ENCODE data around the gene FFAR1. TPM values are rescaled to one million over a fixed set of nuclear protein-coding genes. Genes with fewer than 3 reads are reported as not detected.
A peak's percentile ranks its signal among the peaks of the same experiment; 100 is the strongest.
"Not testable (repeated sequence)": the region's sequence is repeated elsewhere in the genome, so short reads cannot be mapped to it uniquely, and the experiment has no call there.

The FFAR1 gene
- total RNA-seq, 5 donors from 2014 or later (not counting 1 experiment from before 2014, with no cell fraction given) = 0.21 to 0.35 TPM; not detected in 3

DNA sequence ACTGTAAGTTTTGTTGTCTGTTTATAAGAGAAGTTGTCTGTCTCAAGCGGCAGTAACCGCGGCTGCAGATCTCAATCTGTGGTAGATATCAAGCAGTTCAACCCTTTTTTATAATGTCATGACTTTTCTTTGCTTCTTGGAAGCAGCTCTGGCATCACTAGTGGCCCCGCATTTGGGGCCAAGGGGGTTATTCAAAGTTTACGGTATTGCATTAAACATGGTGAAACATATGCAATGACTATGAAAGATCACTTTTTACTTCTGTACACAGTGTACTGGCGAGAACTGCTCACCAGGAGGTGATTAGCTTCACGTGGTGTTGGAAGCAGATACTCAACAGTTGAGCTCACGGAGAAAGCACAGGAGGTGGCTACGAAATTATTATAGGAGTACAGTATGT, 5.9 kb downstream of the FFAR1 start:
- no CpG with 5 or more reads among the region's 9 CpGs for WGBS (ENCODE audit: insufficient coverage)
- Mint-ChIP-seq H3K27me3 (peaks cover 0 to 9% of the 10 kb centered on the region in 2 donors), H3K4me3 (no peak overlapping the region), H3K36me3 (no peaks in the 10 kb centered on the region), H3K4me1 (peaks cover 14 to 21% (median 15%) of the 10 kb centered on the region in 3 donors), H3K27ac (no peak overlapping the region), H3K9me3 (no peaks in the 10 kb centered on the region)
- no peak for ATAC-seq (replicated peaks in 1 of 4)
- no peak overlapping the region for H3K4me3 ChIP-seq (ENCODE audit: control insufficient read depth in 1 of 2, extremely low read depth in 1 of 2, low read length in 1 of 2)
- H3K9me3 ChIP-seq = no peaks in the 10 kb centered on the region
- H3K27ac ChIP-seq (ENCODE audit: low read length) = no peak overlapping the region
- H3K4me1 ChIP-seq (ENCODE audit: control insufficient read depth in 1 of 2, extremely low read depth in 1 of 2, insufficient read depth in 2 of 2, low read length in 2 of 2) = peaks cover 0 to 13% of the 10 kb centered on the region in 2 experiments
- CTCF ChIA-PET = interaction anchor here (0.5 to 2.6 kb wide), 12 partner anchors 110 to 1281 kb away, joined by 3 to 21 read pairs (median 5); no protein-coding TSS in a partner anchor
- peak in 5 of 35 experiments; percentile 15 to 39 (median 22) for DNase-seq
- no peaks in the 10 kb centered on the region for H3K36me3 ChIP-seq (ENCODE audit: control insufficient read depth in 2 of 2, extremely low read depth in 1 of 2, insufficient read depth in 1 of 2, low read length in 1 of 2)
- POLR2A ChIA-PET = no interaction called here
- H3K27me3 ChIP-seq (replicated peaks in 1 of 2; ENCODE audit: control insufficient read depth in 2 of 2, extremely low read depth in 1 of 2, insufficient read depth in 2 of 2, low read length in 1 of 2) = peaks cover 0 to 18% of the 10 kb centered on the region in 2 experiments

DNA sequence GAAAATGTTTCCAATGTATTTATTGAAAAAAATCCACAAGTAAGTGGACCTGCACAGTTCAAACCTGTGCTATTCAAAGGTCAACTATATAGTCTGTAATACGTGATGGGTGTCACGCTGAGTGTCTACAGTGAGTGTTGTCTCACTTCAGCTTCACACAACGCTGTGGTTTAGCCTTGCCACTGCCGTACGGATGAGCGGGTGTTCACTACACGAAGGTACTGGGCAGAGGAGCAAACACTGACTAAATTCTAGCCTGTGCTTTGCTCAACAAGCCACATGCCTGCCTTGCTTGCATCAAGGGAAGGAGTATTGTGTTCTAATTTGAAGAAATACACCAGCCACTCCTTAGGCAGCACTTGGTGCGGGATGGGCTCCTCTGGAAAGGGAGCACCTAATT, 7.2 kb downstream of the FFAR1 start:
- no peaks in the 10 kb centered on the region for H3K36me3 ChIP-seq (ENCODE audit: control insufficient read depth in 2 of 2, extremely low read depth in 1 of 2, insufficient read depth in 1 of 2, low read length in 1 of 2)
- Mint-ChIP-seq H3K27me3 (peaks cover 0 to 7% of the 10 kb centered on the region in 2 donors), H3K4me1 (peaks cover 14 to 15% (median 14%) of the 10 kb centered on the region in 3 donors), H3K36me3 (no peaks in the 10 kb centered on the region), H3K27ac (no peak overlapping the region), H3K9me3 (no peaks in the 10 kb centered on the region), H3K4me3 (no peak overlapping the region)
- no peak for DNase-seq
- no peak overlapping the region for H3K27ac ChIP-seq (ENCODE audit: low read length)
- H3K4me1 ChIP-seq (ENCODE audit: control insufficient read depth in 1 of 2, extremely low read depth in 1 of 2, insufficient read depth in 2 of 2, low read length in 2 of 2) = peaks cover 0 to 13% of the 10 kb centered on the region in 2 experiments
- whole genome bisulfite sequencing (ENCODE audit: insufficient coverage) = 68% methylated on average over 6 of the region's 8 CpGs
- H3K4me3 ChIP-seq (ENCODE audit: control insufficient read depth in 1 of 2, extremely low read depth in 1 of 2, low read length in 1 of 2) = no peak overlapping the region
- H3K9me3 ChIP-seq = no peaks in the 10 kb centered on the region
- CTCF ChIA-PET = interaction anchor here in 1 of 2 donors (0.6 to 2.6 kb wide), 2 partner anchors 9 to 114 kb away, joined by 4 to 21 read pairs; no protein-coding TSS in a partner anchor
- H3K27me3 ChIP-seq (replicated peaks in 1 of 2; ENCODE audit: control insufficient read depth in 2 of 2, extremely low read depth in 1 of 2, insufficient read depth in 2 of 2, low read length in 1 of 2) = peaks cover 0 to 8% of the 10 kb centered on the region in 2 experiments
- POLR2A ChIA-PET = no interaction called here
- ATAC-seq (replicated peaks in 1 of 4) = no peak

DNA sequence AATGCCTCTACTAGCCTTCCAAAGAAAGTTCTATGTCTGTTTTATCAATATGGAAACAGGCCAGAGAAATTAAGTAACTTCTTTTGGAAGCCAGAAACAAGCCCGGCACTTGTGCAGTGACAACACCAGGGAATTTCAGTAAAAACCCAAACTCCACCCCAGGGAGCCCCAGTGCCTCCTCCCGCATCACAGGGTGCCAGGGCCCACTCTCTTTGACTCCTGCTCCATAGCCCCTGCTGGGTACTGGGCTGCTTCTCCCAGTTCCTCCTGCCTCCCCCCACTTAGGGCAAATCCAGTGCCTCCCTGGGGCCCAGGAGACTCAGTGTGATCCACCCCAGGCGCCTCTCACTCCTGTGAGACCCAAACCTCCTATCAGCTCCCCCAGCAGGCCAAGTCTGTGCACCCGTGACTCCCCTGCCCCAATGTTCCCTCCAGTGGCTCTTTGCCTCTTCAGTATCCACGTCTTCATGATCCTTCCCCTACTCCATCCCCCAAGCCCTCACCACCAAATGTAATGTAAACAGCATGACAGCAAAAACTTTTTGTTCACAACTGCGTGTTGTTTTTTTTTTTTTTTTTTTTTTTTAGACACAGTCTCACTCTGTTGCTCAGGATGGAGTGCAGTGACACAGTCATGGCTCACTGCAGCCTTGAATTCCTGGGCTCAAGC, 8.2 kb downstream of the FFAR1 start:
- Histone ChIP-seq H3K4me1 (ENCODE audit: control insufficient read depth in 1 of 2, extremely low read depth in 1 of 2, insufficient read depth in 2 of 2, low read length in 2 of 2) (peaks cover 0 to 13% of the 10 kb centered on the region in 2 experiments), H3K9me3 (no peaks in the 10 kb centered on the region), H3K27me3 (replicated peaks in 1 of 2; ENCODE audit: control insufficient read depth in 2 of 2, extremely low read depth in 1 of 2, insufficient read depth in 2 of 2, low read length in 1 of 2) (peaks cover 0 to 7% of the 10 kb centered on the region in 2 experiments), H3K4me3 (ENCODE audit: control insufficient read depth in 1 of 2, extremely low read depth in 1 of 2, low read length in 1 of 2) (no peak overlapping the region), H3K27ac (ENCODE audit: low read length) (no peak overlapping the region), H3K36me3 (ENCODE audit: control insufficient read depth in 2 of 2, extremely low read depth in 1 of 2, insufficient read depth in 1 of 2, low read length in 1 of 2) (no peaks in the 10 kb centered on the region)
- Mint-ChIP-seq H3K27me3 (peaks cover 0 to 8% of the 10 kb centered on the region in 2 donors), H3K9me3 (no peaks in the 10 kb centered on the region), H3K36me3 (no peaks in the 10 kb centered on the region), H3K27ac (no peak overlapping the region), H3K4me1 (peaks cover 14 to 15% (median 14%) of the 10 kb centered on the region in 3 donors), H3K4me3 (no peak overlapping the region)
- DNase-seq = no peak
- ATAC-seq (replicated peaks in 1 of 4) = no peak
- 83% methylated on average over 3 of the region's 6 CpGs for WGBS (ENCODE audit: insufficient coverage)
- ChIA-PET POLR2A (no interaction called here), CTCF (interaction anchor here in 1 of 2 donors (0.6 to 0.7 kb wide), 2 partner anchors 23 to 41 kb away, joined by 3 to 4 read pairs; no protein-coding TSS in a partner anchor)

DNA sequence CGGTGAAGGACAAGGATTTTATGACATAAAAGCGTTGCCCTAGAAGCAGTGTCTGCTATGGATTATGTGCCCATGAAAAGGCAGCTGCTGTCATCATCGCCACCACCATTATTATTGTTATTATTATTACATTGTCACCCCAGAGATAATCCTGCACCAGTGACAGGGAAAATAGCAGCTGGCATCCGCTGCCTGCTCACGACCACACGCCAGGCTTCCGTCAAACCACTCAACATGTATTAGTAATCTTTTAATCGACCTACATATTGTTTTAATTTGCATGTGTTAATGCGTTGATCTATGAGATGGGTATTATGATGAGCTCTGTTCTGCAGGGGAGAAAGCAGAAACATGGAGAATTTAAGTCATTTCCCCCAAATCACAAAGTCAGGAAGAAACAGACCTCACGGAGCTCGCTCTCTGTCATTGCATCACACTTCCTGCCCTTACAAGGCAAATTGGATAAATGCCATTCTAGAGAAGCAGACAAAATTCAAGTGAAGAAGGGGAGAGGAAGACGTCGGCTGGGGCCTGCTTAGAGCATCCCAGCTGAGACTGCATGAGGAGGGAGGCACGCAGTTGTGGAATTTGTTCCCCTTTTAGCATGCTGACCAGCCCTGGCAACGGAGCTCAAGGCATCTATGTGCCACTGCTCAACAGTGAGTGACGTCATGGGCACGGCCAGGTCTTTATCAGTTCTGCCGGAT, 10.3 kb downstream of the FFAR1 start, which contains the start of gene FFAR3:
Gene FFAR3, plus strand, starts transcription at position 594 of the 707 bp plus-strand sequence. CDS start 431 bp downstream, outside the sequence.
- Mint-ChIP-seq H3K4me3 (peak within 1 kb of the TSS; percentile 1 to 47 (median 21)), H3K36me3 (no peaks in the 10 kb centered on the region), H3K4me1 (peaks cover 9 to 10% (median 9%) of the 10 kb centered on the region in 3 donors), H3K27ac (peak within 1 kb of the TSS in 1 of 2 donors; percentile 11), H3K27me3 (peaks cover 3 to 17% of the 10 kb centered on the region in 2 donors), H3K9me3 (no peaks in the 10 kb centered on the region)
- WGBS (ENCODE audit: insufficient coverage) = 11% methylated on average over 3 of the region's 18 CpGs
- no peak within 1 kb of the TSS for H3K27ac ChIP-seq (ENCODE audit: low read length)
- ATAC-seq (replicated peaks in 1 of 4) (peak; percentile 24 to 50 (median 43)), DNase-seq (peak in 2 of 35 experiments; percentile 30 to 40)
- ChIA-PET CTCF (no interaction called here), POLR2A (no interaction called here)
- H3K9me3 ChIP-seq = no peaks in the 10 kb centered on the region
- peaks cover 0 to 8% of the 10 kb centered on the region in 2 experiments for H3K4me1 ChIP-seq (ENCODE audit: control insufficient read depth in 1 of 2, extremely low read depth in 1 of 2, insufficient read depth in 2 of 2, low read length in 2 of 2)
- peaks cover 0 to 23% of the 10 kb centered on the region in 2 experiments for H3K27me3 ChIP-seq (replicated peaks in 1 of 2; ENCODE audit: control insufficient read depth in 2 of 2, extremely low read depth in 1 of 2, insufficient read depth in 2 of 2, low read length in 1 of 2)
- no peak within 1 kb of the TSS for H3K4me3 ChIP-seq (ENCODE audit: control insufficient read depth in 1 of 2, extremely low read depth in 1 of 2, low read length in 1 of 2)
- no peaks in the 10 kb centered on the region for H3K36me3 ChIP-seq (ENCODE audit: control insufficient read depth in 2 of 2, extremely low read depth in 1 of 2, insufficient read depth in 1 of 2, low read length in 1 of 2)

DNA sequence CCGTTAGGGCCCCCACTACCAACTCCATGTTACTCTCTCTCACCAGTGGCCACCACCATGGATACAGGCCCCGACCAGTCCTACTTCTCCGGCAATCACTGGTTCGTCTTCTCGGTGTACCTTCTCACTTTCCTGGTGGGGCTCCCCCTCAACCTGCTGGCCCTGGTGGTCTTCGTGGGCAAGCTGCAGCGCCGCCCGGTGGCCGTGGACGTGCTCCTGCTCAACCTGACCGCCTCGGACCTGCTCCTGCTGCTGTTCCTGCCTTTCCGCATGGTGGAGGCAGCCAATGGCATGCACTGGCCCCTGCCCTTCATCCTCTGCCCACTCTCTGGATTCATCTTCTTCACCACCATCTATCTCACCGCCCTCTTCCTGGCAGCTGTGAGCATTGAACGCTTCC, 11.1 kb downstream of the FFAR1 start:
- H3K4me3 ChIP-seq (ENCODE audit: control insufficient read depth in 1 of 2, extremely low read depth in 1 of 2, low read length in 1 of 2); H3K27ac ChIP-seq (ENCODE audit: low read length); H3K9me3 ChIP-seq; H3K36me3 Mint-ChIP-seq; ATAC-seq (replicated peaks in 1 of 4); H3K4me3 Mint-ChIP-seq; H3K4me1 ChIP-seq (ENCODE audit: control insufficient read depth in 1 of 2, extremely low read depth in 1 of 2, insufficient read depth in 2 of 2, low read length in 2 of 2); H3K36me3 ChIP-seq (ENCODE audit: control insufficient read depth in 2 of 2, extremely low read depth in 1 of 2, insufficient read depth in 1 of 2, low read length in 1 of 2); CTCF ChIA-PET; DNase-seq; H3K4me1 Mint-ChIP-seq; H3K27ac Mint-ChIP-seq; POLR2A ChIA-PET; H3K9me3 Mint-ChIP-seq: not testable (repeated sequence)
- peaks cover 0 to 31% of the 10 kb centered on the region in 2 experiments for H3K27me3 ChIP-seq (replicated peaks in 1 of 2; ENCODE audit: control insufficient read depth in 2 of 2, extremely low read depth in 1 of 2, insufficient read depth in 2 of 2, low read length in 1 of 2)
- peaks cover 3 to 18% of the 10 kb centered on the region in 2 donors for H3K27me3 Mint-ChIP-seq
- WGBS (ENCODE audit: insufficient coverage) = no CpG with 5 or more reads among the region's 16 CpGs

DNA sequence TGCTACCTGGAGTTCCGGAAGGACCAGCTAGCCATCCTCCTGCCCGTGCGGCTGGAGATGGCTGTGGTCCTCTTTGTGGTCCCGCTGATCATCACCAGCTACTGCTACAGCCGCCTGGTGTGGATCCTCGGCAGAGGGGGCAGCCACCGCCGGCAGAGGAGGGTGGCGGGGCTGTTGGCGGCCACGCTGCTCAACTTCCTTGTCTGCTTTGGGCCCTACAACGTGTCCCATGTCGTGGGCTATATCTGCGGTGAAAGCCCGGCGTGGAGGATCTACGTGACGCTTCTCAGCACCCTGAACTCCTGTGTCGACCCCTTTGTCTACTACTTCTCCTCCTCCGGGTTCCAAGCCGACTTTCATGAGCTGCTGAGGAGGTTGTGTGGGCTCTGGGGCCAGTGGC, 11.7 kb downstream of the FFAR1 start:
- H3K27me3 ChIP-seq (replicated peaks in 1 of 2; ENCODE audit: control insufficient read depth in 2 of 2, extremely low read depth in 1 of 2, insufficient read depth in 2 of 2, low read length in 1 of 2) = peaks cover 0 to 32% of the 10 kb centered on the region in 2 experiments
- ATAC-seq (replicated peaks in 1 of 4); H3K4me1 ChIP-seq (ENCODE audit: control insufficient read depth in 1 of 2, extremely low read depth in 1 of 2, insufficient read depth in 2 of 2, low read length in 2 of 2); H3K36me3 ChIP-seq (ENCODE audit: control insufficient read depth in 2 of 2, extremely low read depth in 1 of 2, insufficient read depth in 1 of 2, low read length in 1 of 2); H3K9me3 ChIP-seq; H3K4me3 ChIP-seq (ENCODE audit: control insufficient read depth in 1 of 2, extremely low read depth in 1 of 2, low read length in 1 of 2); H3K27ac Mint-ChIP-seq; CTCF ChIA-PET; H3K4me1 Mint-ChIP-seq; H3K36me3 Mint-ChIP-seq; DNase-seq; POLR2A ChIA-PET; H3K27ac ChIP-seq (ENCODE audit: low read length); H3K9me3 Mint-ChIP-seq; H3K4me3 Mint-ChIP-seq: not testable (repeated sequence)
- H3K27me3 Mint-ChIP-seq = peaks cover 3 to 18% of the 10 kb centered on the region in 2 donors
- 93% methylated on average over 7 of the region's 21 CpGs for WGBS (ENCODE audit: insufficient coverage)

All from T-cell (primary cell).